ENCODE results near the gene PDCD1.
"Not testable (repeated sequence)": the region's sequence is repeated elsewhere in the genome, so short reads cannot be mapped to it uniquely, and the experiment has no call there.

GRCh38 chr2:241800198-241800903, 58.3 kb downstream of the PDCD1 start:
- not testable (repeated sequence) for TF ChIP-seq FOXK2 (IDR thresholded peaks at IDR 0.05); BHLHE40 (IDR thresholded peaks at IDR 0.05; ENCODE audit: borderline replicate concordance); ARNT (IDR thresholded peaks at IDR 0.05); L3MBTL2 (conservative IDR thresholded peaks at IDR 0.05)

Measured in HEK293T (cell line).